Measurements from ENCODE around the gene SLX4IP. TPM values are rescaled to one million over a fixed set of nuclear protein-coding genes. Genes with fewer than 3 reads are reported as not detected.
"Not testable (repeated sequence)": the region's sequence is repeated elsewhere in the genome, so short reads cannot be mapped to it uniquely, and the experiment has no call there.

Gene SLX4IP
- total RNA-seq, 3 donors from 2014 or later, result 3.8 to 4.7 (median 4.6) TPM

GRCh38 chr20:10613426-10613825 lies 178.3 kb downstream of the SLX4IP start:
- H3K9me3 Mint-ChIP-seq; ATAC-seq; H3K4me3 Mint-ChIP-seq; DNase-seq; H3K27me3 Mint-ChIP-seq (ENCODE audit: low read depth); H3K4me1 Mint-ChIP-seq (ENCODE audit: low read depth): not testable (repeated sequence)
- peaks cover 27% of the 10 kb centered on the region for H3K36me3 Mint-ChIP-seq (ENCODE audit: insufficient read depth)

DNA sequence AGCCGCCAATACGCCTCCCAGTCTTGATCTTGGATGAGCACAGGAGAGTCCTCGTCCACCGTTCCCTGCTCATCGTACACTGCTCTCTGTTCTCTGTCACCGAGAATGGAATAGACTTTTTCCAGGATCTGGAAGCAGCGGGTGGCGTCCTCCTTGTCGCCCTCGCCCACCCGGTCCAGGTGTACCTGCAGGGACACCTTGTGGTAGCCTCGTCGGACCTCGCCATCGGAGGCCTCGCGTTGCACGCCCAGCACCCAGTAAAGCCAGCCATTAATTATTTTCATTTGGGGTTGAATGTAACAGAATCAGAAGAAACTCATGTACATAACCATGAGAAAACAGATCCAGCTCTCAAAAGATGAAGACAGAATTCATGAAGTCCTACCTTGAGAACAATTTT lies 178.8 kb downstream of the SLX4IP start:
- no peak for ATAC-seq
- no peak for DNase-seq
- H3K4me1 Mint-ChIP-seq (ENCODE audit: low read depth), result no peaks in the 10 kb centered on the region
- peaks cover 27% of the 10 kb centered on the region for H3K36me3 Mint-ChIP-seq (ENCODE audit: insufficient read depth)
- H3K27me3 Mint-ChIP-seq (ENCODE audit: low read depth), result no peaks in the 10 kb centered on the region
- no peaks in the 10 kb centered on the region for H3K9me3 Mint-ChIP-seq
- H3K4me3 Mint-ChIP-seq, result no peak overlapping the region

DNA sequence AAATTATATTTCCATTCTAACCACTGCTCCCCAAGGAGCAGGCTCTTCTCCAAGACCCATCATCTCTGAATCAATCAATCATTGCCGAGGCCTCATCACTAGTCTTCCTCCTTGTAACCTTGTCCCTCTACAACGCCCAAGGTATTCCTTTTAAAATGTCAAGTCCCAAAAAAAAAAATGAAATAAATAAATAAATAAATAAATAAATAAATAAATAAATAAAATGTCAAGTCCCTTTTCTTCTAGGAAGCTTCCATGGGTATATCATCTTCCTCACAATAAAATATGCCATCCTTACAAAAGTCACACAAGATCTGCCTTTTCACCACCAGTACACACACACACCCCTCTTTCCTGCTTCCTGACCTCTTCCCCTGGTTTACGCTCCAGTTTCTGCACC lies 181.1 kb downstream of the SLX4IP start:
- ATAC-seq, result no peak
- Mint-ChIP-seq H3K27me3 (ENCODE audit: low read depth) (no peaks in the 10 kb centered on the region), H3K4me1 (ENCODE audit: low read depth) (no peaks in the 10 kb centered on the region), H3K36me3 (ENCODE audit: insufficient read depth) (peaks cover 26% of the 10 kb centered on the region), H3K4me3 (no peak overlapping the region), H3K9me3 (no peaks in the 10 kb centered on the region)
- no peak for DNase-seq

DNA sequence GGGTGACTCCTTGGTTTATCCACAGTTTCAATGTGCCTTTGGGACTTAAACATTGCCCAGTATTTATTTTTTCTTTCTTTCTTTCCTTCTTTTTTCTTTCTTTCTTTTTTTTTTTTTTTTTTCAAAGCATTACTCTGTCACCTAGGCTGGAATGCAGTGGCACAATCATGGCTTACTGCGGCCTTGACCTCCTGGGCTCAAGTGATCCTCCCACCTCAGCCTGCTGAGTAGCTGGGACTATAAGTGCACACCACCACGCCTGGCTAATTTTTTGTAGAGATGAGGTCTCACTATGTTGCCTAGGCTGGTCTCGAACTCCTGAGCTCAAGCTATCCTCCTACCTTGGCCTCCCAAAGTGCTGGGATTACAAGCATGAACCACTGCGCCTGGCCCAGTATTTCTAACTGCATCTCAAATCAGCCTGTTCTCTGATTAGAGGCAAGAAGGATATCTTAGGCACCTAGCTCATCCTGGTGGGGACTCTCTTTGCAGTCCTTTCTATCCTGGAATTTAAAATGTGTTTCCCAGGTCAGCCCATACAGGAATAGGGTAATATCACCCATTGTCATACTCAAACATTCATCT lies 182.5 kb downstream of the SLX4IP start:
- DNase-seq; H3K9me3 Mint-ChIP-seq; ATAC-seq; H3K4me3 Mint-ChIP-seq; H3K4me1 Mint-ChIP-seq (ENCODE audit: low read depth); H3K27me3 Mint-ChIP-seq (ENCODE audit: low read depth): not testable (repeated sequence)
- peaks cover 32% of the 10 kb centered on the region for H3K36me3 Mint-ChIP-seq (ENCODE audit: insufficient read depth)

DNA sequence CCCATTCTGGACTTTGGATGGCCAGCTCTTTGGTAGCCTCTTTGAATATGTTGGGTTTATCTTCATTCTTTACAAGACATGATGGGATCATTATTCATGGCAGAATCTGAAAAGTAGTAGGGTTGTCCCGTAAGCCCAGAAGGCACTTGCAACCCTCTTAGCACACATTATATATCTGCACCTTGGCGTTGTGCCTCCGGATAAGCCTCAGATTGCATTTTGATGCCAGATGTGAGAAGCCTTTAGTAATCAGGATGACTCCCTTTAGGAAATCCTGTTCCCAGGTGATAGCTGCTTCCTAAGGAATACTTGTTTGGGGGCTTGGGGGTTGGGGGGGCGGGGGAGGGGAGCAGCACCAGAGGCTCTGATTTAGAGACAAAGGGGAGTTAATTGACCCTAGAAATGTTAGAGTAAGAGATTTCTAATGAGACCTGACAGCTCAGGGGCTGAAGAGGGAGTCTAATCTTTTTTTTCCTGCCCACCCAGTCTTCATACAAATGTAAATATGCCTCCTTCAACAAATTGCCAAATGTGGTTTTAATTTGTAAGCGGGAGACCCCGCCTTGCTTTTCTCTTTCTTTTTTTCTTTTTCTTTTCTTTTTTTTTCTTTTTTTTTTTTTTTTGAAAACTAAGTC lies 183.6 kb downstream of the SLX4IP start:
- ATAC-seq (no peak), DNase-seq (no peak)
- Mint-ChIP-seq H3K4me1 (ENCODE audit: low read depth) (no peaks in the 10 kb centered on the region), H3K4me3 (no peak overlapping the region), H3K27me3 (ENCODE audit: low read depth) (no peaks in the 10 kb centered on the region), H3K36me3 (ENCODE audit: insufficient read depth) (peaks cover 30% of the 10 kb centered on the region), H3K9me3 (no peaks in the 10 kb centered on the region)

DNA sequence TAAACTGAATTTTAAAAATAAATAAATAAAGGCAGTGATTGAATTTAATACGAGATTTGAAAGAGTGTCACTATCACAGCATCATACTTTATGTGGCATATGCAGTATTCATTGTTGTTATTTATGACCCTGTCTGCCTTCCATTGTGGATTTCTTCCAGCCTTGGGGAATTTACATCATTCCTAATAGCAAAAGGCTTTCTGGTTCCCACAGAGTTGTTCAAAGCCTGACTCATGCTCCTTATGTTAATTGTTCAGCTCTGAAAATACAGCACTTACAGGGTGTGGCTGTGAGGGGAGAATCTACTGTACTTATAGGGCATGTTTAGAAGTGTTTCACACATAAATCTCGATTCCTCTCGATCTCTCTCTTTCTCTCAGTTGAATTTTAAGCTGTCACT lies 184.3 kb downstream of the SLX4IP start:
- no peak for DNase-seq
- H3K4me1 Mint-ChIP-seq (ENCODE audit: low read depth), result no peaks in the 10 kb centered on the region
- H3K4me3 Mint-ChIP-seq, result no peak overlapping the region
- no peaks in the 10 kb centered on the region for H3K27me3 Mint-ChIP-seq (ENCODE audit: low read depth)
- no peaks in the 10 kb centered on the region for H3K9me3 Mint-ChIP-seq
- peaks cover 32% of the 10 kb centered on the region for H3K36me3 Mint-ChIP-seq (ENCODE audit: insufficient read depth)
- no peak for ATAC-seq

- peaks cover 22% of the 10 kb centered on the region for H3K36me3 Mint-ChIP-seq (ENCODE audit: insufficient read depth)
- ATAC-seq, result no peak
- no peaks in the 10 kb centered on the region for H3K27me3 Mint-ChIP-seq (ENCODE audit: low read depth)
These were observed 186.0 kb downstream of the SLX4IP start for GRCh38 chr20:10621149-10621548.

DNA sequence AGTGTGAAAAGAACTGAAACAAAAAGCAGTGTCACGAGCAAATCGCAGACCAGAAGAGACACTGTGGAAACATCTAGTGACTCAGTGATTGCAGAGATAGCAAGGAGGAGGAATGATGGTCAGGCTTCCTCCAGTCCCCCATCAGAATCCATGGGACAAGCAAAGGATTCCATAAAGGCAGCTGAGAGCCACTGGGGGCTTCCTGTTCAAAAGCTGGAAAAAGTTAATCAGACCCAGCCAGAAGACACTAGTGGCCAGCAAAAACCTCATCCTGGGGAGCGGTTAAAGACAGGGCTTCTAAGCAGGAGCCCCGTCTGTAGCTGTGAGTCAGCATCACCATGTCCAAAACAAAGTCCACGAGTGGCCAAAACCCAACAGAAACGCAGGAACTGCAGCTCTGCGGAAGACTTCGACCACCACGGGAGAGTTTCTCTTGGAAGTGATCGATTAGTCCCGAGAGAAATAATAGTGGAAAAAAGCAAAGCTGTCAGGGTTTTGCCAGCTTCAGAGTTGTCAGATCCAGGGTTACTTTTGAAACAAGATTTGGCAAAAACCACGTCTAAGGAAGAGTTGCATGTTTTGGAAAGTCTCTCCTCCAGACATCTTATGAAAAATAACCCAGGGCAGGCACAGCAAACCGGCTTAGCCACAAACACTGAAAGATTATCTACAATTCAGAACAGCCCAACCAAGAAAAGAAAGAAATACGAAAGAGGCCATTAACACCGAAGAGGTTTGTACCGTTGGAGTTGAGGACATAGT lies 187.7 kb downstream of the SLX4IP start:
- no peaks in the 10 kb centered on the region for H3K9me3 Mint-ChIP-seq
- peaks cover 22% of the 10 kb centered on the region for H3K36me3 Mint-ChIP-seq (ENCODE audit: insufficient read depth)
- no peaks in the 10 kb centered on the region for H3K27me3 Mint-ChIP-seq (ENCODE audit: low read depth)
- DNase-seq (no peak), ATAC-seq (no peak)
- no peaks in the 10 kb centered on the region for H3K4me1 Mint-ChIP-seq (ENCODE audit: low read depth)
- H3K4me3 Mint-ChIP-seq, result no peak overlapping the region

More at GRCh38 chr20:10621149-10621548, 186.0 kb downstream of the SLX4IP start:
- Mint-ChIP-seq H3K4me1 (ENCODE audit: low read depth) (no peaks in the 10 kb centered on the region), H3K4me3 (no peak overlapping the region), H3K9me3 (no peaks in the 10 kb centered on the region)
- no peak for DNase-seq

- no peak overlapping the region for H3K4me3 Mint-ChIP-seq
- DNase-seq, result no peak
- no peaks in the 10 kb centered on the region for H3K4me1 Mint-ChIP-seq (ENCODE audit: low read depth)
- H3K9me3 Mint-ChIP-seq, result no peaks in the 10 kb centered on the region
- no peaks in the 10 kb centered on the region for H3K27me3 Mint-ChIP-seq (ENCODE audit: low read depth)
- H3K36me3 Mint-ChIP-seq (ENCODE audit: insufficient read depth), result peaks cover 24% of the 10 kb centered on the region
- ATAC-seq, result no peak
These were observed 190.5 kb downstream of the SLX4IP start for GRCh38 chr20:10625641-10626040.

GRCh38 chr20:10626896-10627295 lies 191.8 kb downstream of the SLX4IP start:
- Mint-ChIP-seq H3K4me3 (no peak overlapping the region), H3K36me3 (ENCODE audit: insufficient read depth) (peaks cover 16% of the 10 kb centered on the region)
- DNase-seq, result no peak

GRCh38 chr20:10629946-10630650 lies 195.0 kb downstream of the SLX4IP start:
- no peak for ATAC-seq
- H3K9me3 Mint-ChIP-seq, result no peaks in the 10 kb centered on the region
- no peaks in the 10 kb centered on the region for H3K27me3 Mint-ChIP-seq (ENCODE audit: low read depth)
- H3K4me1 Mint-ChIP-seq (ENCODE audit: low read depth), result peaks cover 2% of the 10 kb centered on the region
- H3K4me3 Mint-ChIP-seq, result no peak overlapping the region
- peaks cover 2% of the 10 kb centered on the region for H3K36me3 Mint-ChIP-seq (ENCODE audit: insufficient read depth)
- no peak for DNase-seq

More at GRCh38 chr20:10626896-10627295, 191.8 kb downstream of the SLX4IP start:
- Mint-ChIP-seq H3K27me3 (ENCODE audit: low read depth) (no peaks in the 10 kb centered on the region), H3K4me1 (ENCODE audit: low read depth) (no peaks in the 10 kb centered on the region), H3K9me3 (no peaks in the 10 kb centered on the region)
- ATAC-seq, result no peak

- Mint-ChIP-seq H3K36me3 (ENCODE audit: insufficient read depth) (peaks cover 2% of the 10 kb centered on the region), H3K9me3 (no peaks in the 10 kb centered on the region)
- no peak for ATAC-seq
These were observed 196.0 kb downstream of the SLX4IP start for GRCh38 chr20:10631126-10631525.

DNA sequence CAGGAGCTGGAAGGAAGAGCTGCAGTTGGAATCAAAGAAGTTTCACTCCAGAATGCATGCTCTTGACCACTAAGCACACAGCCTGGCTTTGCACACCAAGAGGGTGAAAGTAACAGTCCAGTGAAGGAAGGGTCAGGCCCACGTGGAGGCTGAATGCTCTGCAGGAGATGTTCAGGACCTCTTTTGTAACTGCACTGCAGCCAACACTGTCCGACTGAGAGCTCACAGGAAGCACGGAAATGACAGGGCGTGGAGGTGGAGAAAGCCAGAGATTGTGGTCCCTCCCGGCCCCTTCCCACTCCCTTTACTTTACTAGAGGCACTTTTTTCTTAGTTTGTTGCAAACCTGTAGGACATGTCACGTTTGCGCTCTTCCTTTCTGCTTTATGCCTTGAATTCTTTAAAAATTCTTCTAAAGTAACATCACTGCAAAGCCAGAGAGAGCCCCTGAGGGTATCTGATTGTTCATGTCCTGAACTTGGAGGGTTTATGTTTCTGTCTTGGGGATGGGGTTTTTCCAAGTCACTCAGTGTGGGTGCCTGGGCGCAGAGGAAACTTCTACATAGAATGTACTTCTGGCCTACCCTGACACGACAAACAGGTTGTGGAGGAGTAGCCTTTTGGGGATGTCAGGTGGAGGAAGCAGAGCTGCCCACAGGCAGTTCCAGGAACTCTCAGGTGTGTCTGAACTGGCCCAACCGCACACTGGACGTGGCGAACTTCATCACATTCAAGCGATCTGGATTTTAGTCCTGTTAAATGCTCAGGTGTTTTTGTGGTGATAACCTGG lies 197.8 kb downstream of the SLX4IP start:
- Mint-ChIP-seq H3K9me3 (no peaks in the 10 kb centered on the region), H3K4me1 (ENCODE audit: low read depth) (peaks cover 2% of the 10 kb centered on the region), H3K4me3 (no peak overlapping the region), H3K36me3 (ENCODE audit: insufficient read depth) (peaks cover 2% of the 10 kb centered on the region), H3K27me3 (ENCODE audit: low read depth) (no peaks in the 10 kb centered on the region)
- ATAC-seq, result no peak
- no peak for DNase-seq

More at GRCh38 chr20:10631126-10631525, 196.0 kb downstream of the SLX4IP start:
- H3K4me1 Mint-ChIP-seq (ENCODE audit: low read depth), result peaks cover 2% of the 10 kb centered on the region
- no peak overlapping the region for H3K4me3 Mint-ChIP-seq
- no peak for DNase-seq
- no peaks in the 10 kb centered on the region for H3K27me3 Mint-ChIP-seq (ENCODE audit: low read depth)

DNA sequence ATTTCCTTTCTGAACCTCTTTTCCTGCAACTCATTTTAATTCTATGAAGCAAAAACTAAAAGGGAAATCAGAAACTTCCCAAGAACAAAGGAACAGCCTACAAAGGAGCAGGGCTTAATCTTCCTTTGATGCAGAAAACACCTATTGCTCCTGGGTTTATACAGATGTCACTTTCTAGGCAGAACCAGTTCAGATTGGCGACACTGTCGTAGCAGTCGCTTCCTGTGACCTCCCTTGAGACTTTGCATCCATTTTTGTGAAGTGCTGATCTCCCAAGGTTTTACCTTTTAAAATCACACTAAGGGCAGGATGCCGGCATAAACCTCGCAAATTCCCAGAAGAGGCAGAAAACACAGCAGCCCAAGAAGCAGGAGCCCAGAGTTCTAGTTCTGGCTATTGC lies 198.6 kb downstream of the SLX4IP start:
- DNase-seq (no peak), ATAC-seq (no peak)
- no peaks in the 10 kb centered on the region for H3K9me3 Mint-ChIP-seq
- H3K36me3 Mint-ChIP-seq (ENCODE audit: insufficient read depth), result peaks cover 2% of the 10 kb centered on the region
- H3K27me3 Mint-ChIP-seq (ENCODE audit: low read depth), result no peaks in the 10 kb centered on the region
- peaks cover 2% of the 10 kb centered on the region for H3K4me1 Mint-ChIP-seq (ENCODE audit: low read depth)
- no peak overlapping the region for H3K4me3 Mint-ChIP-seq

Measured in activated T-cell treated with anti-CD3 and anti-CD28 coated beads, Interleukin-2, amount 50 U/mL, for 4 hours (primary cell).